Measurements from ENCODE around the gene PITX3.
"Not testable (repeated sequence)": the region's sequence is repeated elsewhere in the genome, so short reads cannot be mapped to it uniquely, and the experiment has no call there.

The PITX3 gene

DNA sequence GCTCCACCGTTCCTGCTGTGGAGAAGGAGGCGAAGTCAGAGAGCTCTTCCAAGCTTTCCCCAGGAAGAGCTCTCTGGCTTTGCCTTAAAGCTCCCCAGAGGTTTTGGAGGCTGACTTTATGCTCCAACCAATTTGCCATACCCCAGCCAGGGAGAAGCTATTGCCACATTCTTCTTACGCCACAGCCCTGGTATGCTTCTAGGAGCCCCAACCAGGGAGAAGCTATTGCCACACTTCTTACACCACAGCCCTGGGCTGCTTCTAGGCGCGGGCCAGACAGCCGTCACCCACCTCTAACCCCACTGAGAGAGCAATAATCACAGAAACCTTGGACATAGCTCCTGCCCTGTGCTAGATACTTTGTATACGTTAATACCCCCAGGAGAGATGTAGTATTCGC, 14.3 kb downstream of the PITX3 start:
- Histone ChIP-seq H3K9me3 (ENCODE audit: control insufficient read depth, low read length) (no peaks in the 10 kb centered on the region), H3K4me3 (ENCODE audit: extremely low read depth, insufficient read depth, low read length, poor library complexity, severe bottlenecking) (no peak overlapping the region), H3K4me1 (ENCODE audit: control insufficient read depth, insufficient read depth, low read length, poor library complexity, severe bottlenecking) (peaks cover 12% of the 10 kb centered on the region), H3K36me3 (ENCODE audit: control insufficient read depth, insufficient read depth, low read length) (no peaks in the 10 kb centered on the region), H3K27ac (ENCODE audit: low read depth, low read length, severe bottlenecking) (no peak overlapping the region)
- 85 to 87% methylated on average over 7 to 8 of the region's 8 CpGs for WGBS, 2 experiments (ENCODE audit: insufficient coverage in 2 of 2)

DNA sequence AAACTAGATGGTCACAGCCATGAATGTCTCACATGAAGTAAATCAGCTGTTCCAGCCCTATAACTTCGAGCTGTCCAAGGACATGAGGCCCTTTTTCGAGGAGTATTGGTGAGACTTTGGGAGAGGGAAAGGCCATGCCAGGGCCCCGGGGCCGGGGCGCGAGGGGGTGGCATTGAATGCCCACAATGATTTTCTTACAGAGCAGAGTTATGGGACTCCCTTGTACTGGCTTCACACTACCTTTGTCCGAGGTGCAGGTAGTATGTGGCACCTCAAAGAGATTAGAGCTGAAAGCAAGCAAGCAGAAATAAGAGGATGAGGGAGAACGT, 14.8 kb downstream of the PITX3 start:
- no peaks in the 10 kb centered on the region for H3K9me3 ChIP-seq (ENCODE audit: control insufficient read depth, low read length)
- WGBS, 2 experiments (ENCODE audit: insufficient coverage in 2 of 2), result 54 to 81% methylated on average over 6 to 8 of the region's 8 CpGs
- H3K27ac ChIP-seq (ENCODE audit: low read depth, low read length, severe bottlenecking), result no peak overlapping the region
- no peak overlapping the region for H3K4me3 ChIP-seq (ENCODE audit: extremely low read depth, insufficient read depth, low read length, poor library complexity, severe bottlenecking)
- H3K36me3 ChIP-seq (ENCODE audit: control insufficient read depth, insufficient read depth, low read length), result no peaks in the 10 kb centered on the region
- peaks cover 12% of the 10 kb centered on the region for H3K4me1 ChIP-seq (ENCODE audit: control insufficient read depth, insufficient read depth, low read length, poor library complexity, severe bottlenecking)

DNA sequence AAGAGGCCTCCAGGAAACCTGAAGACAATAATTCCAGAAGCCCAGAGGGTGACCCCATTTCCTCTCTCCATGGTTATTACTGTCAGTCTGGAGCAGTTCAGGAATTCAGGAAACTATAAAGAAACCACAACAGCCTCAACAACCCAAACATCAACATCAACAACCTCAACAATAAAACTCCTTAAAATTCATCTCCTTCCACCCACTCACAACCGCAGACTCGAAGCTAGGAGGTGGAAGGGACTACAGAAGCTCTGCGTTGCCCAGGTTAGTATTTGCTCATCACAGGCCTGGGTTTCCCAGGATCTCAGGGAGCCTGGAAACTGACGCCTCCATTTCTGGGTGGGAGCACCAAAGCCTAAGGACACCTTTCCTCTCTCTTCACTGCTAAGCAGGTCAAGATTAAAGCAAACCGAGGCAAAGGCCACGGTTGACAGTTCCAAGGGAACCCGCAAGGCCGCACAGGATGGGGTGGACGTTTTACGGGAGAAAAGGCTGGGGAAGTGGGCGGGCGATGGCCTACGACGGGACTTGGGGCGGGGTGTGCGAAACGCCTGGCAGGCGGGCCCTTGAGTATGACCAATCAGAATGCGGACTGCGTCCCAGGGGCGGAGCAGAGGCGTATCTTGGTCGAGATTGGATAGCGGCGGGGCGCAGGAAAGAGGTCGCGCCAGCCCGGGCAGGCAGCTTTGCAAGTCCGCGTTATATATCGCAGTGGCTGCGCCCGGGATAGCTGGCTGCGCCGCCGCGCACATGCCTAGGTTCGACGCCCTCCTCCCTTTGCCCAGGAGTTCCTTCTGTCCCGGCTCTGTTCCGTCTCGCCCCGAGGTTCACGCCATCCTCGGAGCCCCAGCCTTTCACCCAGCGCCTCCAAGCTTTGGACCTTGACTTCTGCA, 15.4 kb downstream of the PITX3 start, which contains the start of gene ELOVL3:
TSS of gene ELOVL3 (plus strand) at position 654 of the 896 bp plus-strand sequence. CDS start 250 bp downstream, outside the sequence.
- no peak within 1 kb of the TSS for H3K4me3 ChIP-seq (ENCODE audit: extremely low read depth, insufficient read depth, low read length, poor library complexity, severe bottlenecking)

DNA sequence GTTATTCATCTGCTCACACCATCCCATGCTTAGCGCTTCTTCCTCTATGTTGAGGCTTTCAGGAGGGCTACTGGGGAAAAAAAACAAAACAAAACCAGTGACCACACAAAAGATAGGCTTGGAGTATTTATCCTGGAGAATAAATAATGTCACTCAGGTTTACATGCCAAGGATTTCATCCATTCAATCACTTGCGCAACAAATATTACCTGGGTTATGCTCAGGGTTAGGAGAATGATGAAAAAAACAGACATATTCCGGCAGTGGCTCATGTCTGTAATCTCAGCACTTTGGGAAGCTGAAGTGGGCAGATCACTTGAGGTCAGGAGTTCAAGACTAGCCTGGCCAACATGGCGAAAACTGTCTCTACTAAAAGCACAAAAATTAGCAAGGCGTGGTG, 18.5 kb downstream of the PITX3 start:
- Histone ChIP-seq H3K4me3 (ENCODE audit: extremely low read depth, insufficient read depth, low read length, poor library complexity, severe bottlenecking) (no peak overlapping the region), H3K27ac (ENCODE audit: low read depth, low read length, severe bottlenecking) (no peak overlapping the region), H3K36me3 (ENCODE audit: control insufficient read depth, insufficient read depth, low read length) (no peaks in the 10 kb centered on the region), H3K4me1 (ENCODE audit: control insufficient read depth, insufficient read depth, low read length, poor library complexity, severe bottlenecking) (peaks cover 9% of the 10 kb centered on the region), H3K9me3 (ENCODE audit: control insufficient read depth, low read length) (no peaks in the 10 kb centered on the region)
- 90% methylated on average over 4 of the region's 5 CpGs for WGBS, 2 experiments (ENCODE audit: insufficient coverage in 2 of 2)

More for the DNA sequence above, 15.4 kb downstream of the PITX3 start, which contains the start of gene ELOVL3:
- 8 to 9% methylated on average over 47 of the region's 47 CpGs for WGBS, 2 experiments (ENCODE audit: insufficient coverage in 2 of 2)
- Histone ChIP-seq H3K4me1 (ENCODE audit: control insufficient read depth, insufficient read depth, low read length, poor library complexity, severe bottlenecking) (peaks cover 12% of the 10 kb centered on the region), H3K27ac (ENCODE audit: low read depth, low read length, severe bottlenecking) (peak within 1 kb of the TSS; percentile 57), H3K9me3 (ENCODE audit: control insufficient read depth, low read length) (no peaks in the 10 kb centered on the region), H3K36me3 (ENCODE audit: control insufficient read depth, insufficient read depth, low read length) (no peaks in the 10 kb centered on the region)

DNA sequence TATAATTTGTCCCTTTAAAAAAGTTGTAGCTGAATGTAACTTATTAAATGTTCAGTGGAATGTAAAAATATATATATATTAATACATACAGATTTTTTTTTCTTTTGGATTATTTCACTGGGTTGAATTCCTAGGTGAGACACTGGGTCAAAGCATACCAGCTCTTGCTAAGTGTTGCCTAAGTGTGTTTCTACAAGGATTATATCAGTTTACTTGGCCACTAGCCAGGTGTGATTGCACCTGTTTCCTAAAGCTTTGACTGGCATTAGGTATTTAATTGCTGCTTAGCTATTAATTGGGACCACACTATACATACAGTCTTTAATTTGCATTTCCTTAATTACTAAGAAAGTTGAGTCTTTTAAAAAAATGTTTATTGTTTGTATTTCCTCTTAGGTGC, 20.7 kb downstream of the PITX3 start:
- H3K27ac ChIP-seq (ENCODE audit: low read depth, low read length, severe bottlenecking), result no peak overlapping the region

DNA sequence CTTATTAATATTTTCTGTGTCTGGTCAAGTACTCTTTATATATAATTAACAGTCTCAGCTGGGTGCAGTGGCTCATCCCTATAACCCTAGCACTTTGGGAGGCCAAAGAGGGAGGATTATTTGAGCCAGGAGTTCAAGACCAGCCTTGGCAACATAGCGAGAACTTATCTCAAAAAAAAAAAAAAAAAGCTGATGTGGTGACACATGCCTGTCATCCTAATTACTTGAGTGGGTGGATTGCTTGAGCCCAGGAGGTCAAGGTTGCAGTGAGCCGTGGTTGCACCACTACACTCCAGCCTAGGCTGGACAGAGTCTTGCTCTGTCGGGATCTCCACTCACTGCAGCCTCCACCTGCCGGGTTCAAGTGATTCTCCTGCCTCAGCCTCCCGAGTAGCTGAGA, 21.9 kb downstream of the PITX3 start:
- no peaks in the 10 kb centered on the region for H3K9me3 ChIP-seq (ENCODE audit: control insufficient read depth, low read length)
- no peak overlapping the region for H3K27ac ChIP-seq (ENCODE audit: low read depth, low read length, severe bottlenecking)
- H3K4me3 ChIP-seq (ENCODE audit: extremely low read depth, insufficient read depth, low read length, poor library complexity, severe bottlenecking), result no peak overlapping the region
- WGBS, 2 experiments (ENCODE audit: insufficient coverage in 2 of 2), result 89 to 91% methylated on average over 2 to 4 of the region's 5 CpGs
- H3K36me3 ChIP-seq (ENCODE audit: control insufficient read depth, insufficient read depth, low read length), result no peaks in the 10 kb centered on the region
- H3K4me1 ChIP-seq (ENCODE audit: control insufficient read depth, insufficient read depth, low read length, poor library complexity, severe bottlenecking), result no peaks in the 10 kb centered on the region

More for the DNA sequence above, 20.7 kb downstream of the PITX3 start:
- Histone ChIP-seq H3K36me3 (ENCODE audit: control insufficient read depth, insufficient read depth, low read length) (no peaks in the 10 kb centered on the region), H3K9me3 (ENCODE audit: control insufficient read depth, low read length) (no peaks in the 10 kb centered on the region), H3K4me1 (ENCODE audit: control insufficient read depth, insufficient read depth, low read length, poor library complexity, severe bottlenecking) (peaks cover 4% of the 10 kb centered on the region), H3K4me3 (ENCODE audit: extremely low read depth, insufficient read depth, low read length, poor library complexity, severe bottlenecking) (no peak overlapping the region)

DNA sequence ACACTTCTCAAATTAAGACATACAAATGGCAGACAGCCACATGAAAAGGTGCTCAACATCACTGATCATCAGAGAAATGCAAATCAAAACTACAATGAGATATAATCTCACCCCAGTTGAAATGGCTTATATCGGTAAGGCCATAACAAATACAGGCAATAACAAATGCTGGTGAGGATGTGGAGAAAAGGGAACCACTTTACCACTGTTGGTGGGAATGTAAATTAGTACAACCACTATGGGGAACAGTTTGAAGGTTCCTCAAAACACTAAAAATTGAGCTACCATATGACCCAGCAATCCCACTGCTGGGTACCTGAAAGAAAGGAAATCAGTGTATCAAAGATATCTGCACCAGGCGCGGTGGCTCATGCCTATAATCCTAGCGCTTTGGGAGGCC, 27.7 kb downstream of the PITX3 start:
- H3K9me3 ChIP-seq (ENCODE audit: control insufficient read depth, low read length); H3K36me3 ChIP-seq (ENCODE audit: control insufficient read depth, insufficient read depth, low read length); H3K27ac ChIP-seq (ENCODE audit: low read depth, low read length, severe bottlenecking); H3K4me1 ChIP-seq (ENCODE audit: control insufficient read depth, insufficient read depth, low read length, poor library complexity, severe bottlenecking); H3K4me3 ChIP-seq (ENCODE audit: extremely low read depth, insufficient read depth, low read length, poor library complexity, severe bottlenecking): not testable (repeated sequence)
- WGBS, 2 experiments (ENCODE audit: insufficient coverage in 2 of 2), result 67 to 93% methylated on average over 3 of the region's 4 CpGs

DNA sequence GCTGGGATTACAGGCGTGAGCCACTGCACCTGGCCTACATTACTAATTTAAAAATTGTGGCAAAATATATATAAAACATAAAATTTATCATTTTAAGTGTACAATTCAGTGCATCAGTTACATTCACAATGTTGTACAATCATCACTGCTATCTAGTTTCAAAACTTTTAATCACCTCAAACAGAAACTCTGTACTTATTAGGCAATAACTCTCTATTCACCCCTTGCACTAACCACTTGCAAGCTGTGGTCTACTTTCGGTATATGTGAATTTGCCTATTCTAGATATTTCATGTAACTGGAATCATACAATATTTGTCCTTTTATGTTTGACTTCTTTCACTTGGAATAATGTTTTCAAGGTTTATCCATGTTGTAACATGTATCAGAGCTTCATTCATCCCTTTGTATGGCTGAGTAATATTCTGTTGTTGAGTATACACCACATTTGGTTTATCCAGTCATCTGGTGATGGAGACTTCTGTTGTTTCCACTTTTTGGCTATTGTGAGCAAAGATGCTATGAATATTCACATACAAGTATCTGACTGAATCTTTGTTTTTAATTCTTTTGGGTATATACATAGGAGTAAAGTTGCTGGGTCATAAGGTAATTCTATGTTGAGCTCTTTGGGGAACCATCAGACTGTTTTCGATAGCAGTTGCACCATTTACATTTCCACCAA, 29.6 kb downstream of the PITX3 start:
- WGBS, 2 experiments (ENCODE audit: insufficient coverage in 2 of 2), result 83 to 86% methylated on average over 1 of the region's 3 CpGs
- H3K27ac ChIP-seq (ENCODE audit: low read depth, low read length, severe bottlenecking), result no peak overlapping the region
- no peaks in the 10 kb centered on the region for H3K36me3 ChIP-seq (ENCODE audit: control insufficient read depth, insufficient read depth, low read length)
- H3K9me3 ChIP-seq (ENCODE audit: control insufficient read depth, low read length), result no peaks in the 10 kb centered on the region
- no peaks in the 10 kb centered on the region for H3K4me1 ChIP-seq (ENCODE audit: control insufficient read depth, insufficient read depth, low read length, poor library complexity, severe bottlenecking)
- H3K4me3 ChIP-seq (ENCODE audit: extremely low read depth, insufficient read depth, low read length, poor library complexity, severe bottlenecking), result no peak overlapping the region

DNA sequence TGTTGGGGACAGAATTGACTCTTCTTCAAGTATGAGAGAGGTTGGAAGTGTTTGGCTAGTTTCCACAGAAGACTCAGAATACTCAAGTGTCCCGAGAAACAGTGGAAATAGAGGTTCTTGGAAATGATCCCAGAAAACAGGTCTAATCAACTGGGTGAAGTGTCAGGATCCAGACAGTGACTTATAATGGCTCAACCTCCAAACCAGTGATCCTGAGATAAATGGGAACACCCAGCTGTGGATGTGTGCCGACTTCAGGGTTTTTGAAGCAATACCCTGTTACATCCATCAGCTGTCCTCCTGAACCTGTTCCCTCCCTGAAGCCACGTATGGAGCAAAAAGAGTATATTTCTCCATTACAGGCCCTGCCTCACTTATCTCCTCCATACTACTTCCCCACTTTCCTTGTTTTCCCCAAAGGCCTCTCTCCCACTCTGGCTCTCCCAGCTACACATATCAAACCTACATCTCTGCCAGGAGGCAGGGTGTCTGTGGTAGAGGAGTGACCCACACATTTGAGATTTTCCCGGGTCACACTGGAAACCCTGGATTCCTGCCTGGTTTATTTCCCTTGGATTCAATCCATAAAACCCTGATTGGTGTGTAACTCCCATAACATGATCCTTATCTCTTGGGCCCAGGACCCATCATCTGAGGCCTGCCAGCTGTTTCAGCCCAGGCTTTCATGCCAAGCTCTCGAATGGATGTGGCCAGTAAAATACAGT, 32.8 kb downstream of the PITX3 start:
- no peak overlapping the region for H3K27ac ChIP-seq (ENCODE audit: low read depth, low read length, severe bottlenecking)
- H3K9me3 ChIP-seq (ENCODE audit: control insufficient read depth, low read length), result peaks cover 8% of the 10 kb centered on the region
- H3K4me3 ChIP-seq (ENCODE audit: extremely low read depth, insufficient read depth, low read length, poor library complexity, severe bottlenecking), result no peak overlapping the region
- WGBS, 2 experiments (ENCODE audit: insufficient coverage in 2 of 2), result 86 to 87% methylated on average over 3 of the region's 5 CpGs
- no peaks in the 10 kb centered on the region for H3K36me3 ChIP-seq (ENCODE audit: control insufficient read depth, insufficient read depth, low read length)
- no peaks in the 10 kb centered on the region for H3K4me1 ChIP-seq (ENCODE audit: control insufficient read depth, insufficient read depth, low read length, poor library complexity, severe bottlenecking)

DNA sequence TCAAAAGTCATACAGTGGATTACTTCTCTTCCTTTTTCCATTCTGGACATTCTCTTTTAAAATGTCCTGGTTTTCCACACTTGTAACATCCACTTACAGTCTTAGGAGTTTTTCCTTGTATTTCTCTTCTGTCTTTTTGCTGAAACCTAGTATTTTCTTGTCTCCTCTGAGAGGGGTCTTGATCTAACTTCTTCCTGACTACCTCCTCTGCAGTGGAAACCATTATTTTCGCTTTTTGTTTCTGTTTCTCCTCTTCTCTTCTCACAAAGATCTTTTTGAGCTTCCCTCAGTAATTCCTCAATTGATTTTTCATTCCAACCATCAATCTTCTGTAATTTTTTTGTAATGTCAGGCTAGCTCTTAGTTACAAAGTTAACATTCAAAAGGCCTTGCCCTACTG, 38.9 kb downstream of the PITX3 start:
- 64 to 67% methylated on average over 1 of the region's 1 CpG for WGBS, 2 experiments (ENCODE audit: insufficient coverage in 2 of 2)
- Histone ChIP-seq H3K9me3 (ENCODE audit: control insufficient read depth, low read length) (peaks cover 11% of the 10 kb centered on the region), H3K4me1 (ENCODE audit: control insufficient read depth, insufficient read depth, low read length, poor library complexity, severe bottlenecking) (no peaks in the 10 kb centered on the region), H3K4me3 (ENCODE audit: extremely low read depth, insufficient read depth, low read length, poor library complexity, severe bottlenecking) (no peak overlapping the region), H3K27ac (ENCODE audit: low read depth, low read length, severe bottlenecking) (no peak overlapping the region), H3K36me3 (ENCODE audit: control insufficient read depth, insufficient read depth, low read length) (no peaks in the 10 kb centered on the region)

Data from mesodermal cell (in vitro differentiated cells).